Ovary (tissue), 10 donors: ENCODE data around the gene POU1F1. TPM values are rescaled to one million over a fixed set of nuclear protein-coding genes. Genes with fewer than 3 reads are reported as not detected.

Source experiments
- DNase-seq, 5 donors: peaks; one replicate each; pipeline ENCODE4 v3.0.0-alpha.2; 2019 to 2020
- H3K27ac ChIP-seq, 2 donors: fragments of 200-600 bp; one replicate each; pipeline versions ENCODE4 v1.5.1 to v1.8.0; 2019 to 2022
- H3K27me3 ChIP-seq: fragments of 200-600 bp; one replicate; pipeline ENCODE4 v1.8.0; 2022
- H3K36me3 ChIP-seq: fragments of 200-600 bp; sonication (generic); one replicate; pipeline ENCODE4 v1.5.1; 2019
- H3K4me1 ChIP-seq: one replicate; pipeline ENCODE4 v1.8.1; 2013; ENCODE audit warnings: mild to moderate bottlenecking, moderate library complexity; ENCODE audit not compliant: insufficient read depth
- H3K4me3 ChIP-seq: fragments of 200-600 bp; sonication (generic); one replicate; pipeline ENCODE4 v1.5.1; 2017
- H3K9me3 ChIP-seq, 2 donors: fragments of 200-600 bp in 1 of 2; sonication (generic) in 1 of 2; one replicate each; pipeline versions ENCODE4 v1.5.1 to v1.8.1; 2013 to 2019; ENCODE audit warnings: mild to moderate bottlenecking in 1 of 2, moderate library complexity in 1 of 2
- EP300 ChIP-seq: sonication (generic); formaldehyde crosslinking; IDR thresholded peaks from one replicate; pipeline ENCODE4 v1.6.1; 2017; ENCODE audit warnings: antibody characterized with exemption
- POLR2A ChIP-seq: fragments of 450-650 bp; IDR thresholded peaks from one replicate; pipeline ENCODE4 v1.6.1; 2017; ENCODE audit warnings: antibody characterized with exemption, mild to moderate bottlenecking, moderate library complexity
- WGBS, 3 donors: extraction: QIAGEN DNeasy Blood & Tissue Kit in 1 of 3; methylation state at CpG; one replicate each; pipeline versions ENCODE4 v1.1.5 to v1.1.7; 2013 to 2017; 5-methylcytosine and 5-hydroxymethylcytosine counted together
- intact Hi-C, 4 donors: fragments of 100-400 bp; cut with DNase I; formaldehyde crosslinking; loops; one replicate each; pipeline versions ENCODE4 v1.11.0 to v1.15.1; 2022 to 2023
- long read RNA-seq, 3 donors: library from polyadenylated mRNA in 2 of 3; unstranded in 2 of 3; transcript quantifications; one replicate each; pipeline ENCODE4 v2.0.0 and lab custom pipeline, GENCODE V29; 2021 to 2026
- polyA plus RNA-seq, 2 donors: library from polyadenylated mRNA; stranded (reverse); fragments of 200-250 nt in 1 of 2; fragments of 350-450 nt in 1 of 2; fragmentation: Illumina TruSeq in 1 of 2; extraction: RNeasy Lipid Tissue Mini Kit (QIAGEN cat#74804) in 1 of 2; gene quantifications; one replicate each; pipeline ENCODE4 v1.2.3, GENCODE V29; 2013 to 2014
- total RNA-seq, 7 donors: library from RNA; depleted of rRNA in 2 of 7; stranded (reverse); fragments of >200 nt in 2 of 7; fragmentation: NEBNext Ultra II Directional in 3 of 7; extraction: Animal tissue kit (Norgen Biotek cat#: 25700) in 3 of 7; gene quantifications; one replicate each; pipeline versions ENCODE4 v1.1.0 to v1.2.4, GENCODE V29; 2016 to 2023
- TF ChIP-seq, protein P1 (sequence below), 3 donors: fragments of 450-650 bp in 2 of 3; fragments of 200-600 bp in 1 of 3; IDR thresholded peaks; one replicate each; pipeline versions ENCODE4 v1.5.1 to v1.8.0; 2016 to 2022; ENCODE audit warnings: antibody characterized with exemption in 3 of 3, mild to moderate bottlenecking in 1 of 3
- donor health status: DM: no; HTN: no; CAD: no; lungs with moderate emphysema.
- donor health status: DM: no; HTN: no; CAD: no.
- donor health status: Bipolar disorder and iron deficiency.
- donor health status: DM: yes; HTN: yes; CAD: no.
- donor health status: DM: no; HTN: no; CAD: no.
- donor health status: DM: yes; HTN: yes; CAD: no.

POU1F1 gene, protein sequence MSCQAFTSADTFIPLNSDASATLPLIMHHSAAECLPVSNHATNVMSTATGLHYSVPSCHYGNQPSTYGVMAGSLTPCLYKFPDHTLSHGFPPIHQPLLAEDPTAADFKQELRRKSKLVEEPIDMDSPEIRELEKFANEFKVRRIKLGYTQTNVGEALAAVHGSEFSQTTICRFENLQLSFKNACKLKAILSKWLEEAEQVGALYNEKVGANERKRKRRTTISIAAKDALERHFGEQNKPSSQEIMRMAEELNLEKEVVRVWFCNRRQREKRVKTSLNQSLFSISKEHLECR
- total RNA-seq (not detected), polyA plus RNA-seq (not detected)
- long read RNA-seq, donor 1 = 0 reads
- long read RNA-seq, donor 2 = 0 reads
- long read RNA-seq, donor 3 = 0 reads

DNA sequence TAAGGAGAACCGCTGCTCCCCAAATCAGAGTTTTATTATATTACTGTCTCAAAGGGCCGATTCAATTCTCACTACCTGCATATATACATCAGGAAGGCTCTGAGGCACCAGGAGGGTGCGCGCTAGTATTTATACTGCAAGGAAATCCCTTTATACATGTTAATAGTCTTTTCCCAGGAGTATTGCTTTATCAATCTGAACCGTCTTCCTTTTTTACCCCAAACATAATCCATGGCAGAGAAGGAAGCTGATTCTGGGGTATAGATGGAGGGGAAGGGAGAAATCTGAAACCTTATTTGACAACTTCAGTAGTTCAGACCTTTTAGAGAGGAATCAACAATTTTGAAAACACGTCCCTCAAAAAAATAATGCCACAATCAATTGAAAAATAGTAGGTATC is at the start of gene POU1F1:
TSS of gene POU1F1 (minus strand) at position 101 of the 400 bp plus-strand sequence. CDS start 122 bp downstream, outside the sequence.
- Histone ChIP-seq H3K4me3 (no peak within 1 kb of the TSS), H3K27me3 (no peaks in the 10 kb centered on the region), H3K4me1 (no peaks in the 10 kb centered on the region), H3K36me3 (no peaks in the 10 kb centered on the region), H3K27ac (no peak within 1 kb of the TSS), H3K9me3 (no peaks in the 10 kb centered on the region)
- no peak for DNase-seq
- WGBS, 3 donors = 88 to 93% (median 92%) methylated on average over 6 of the region's 6 CpGs
- no peak for TF ChIP-seq POLR2A
- TF ChIP-seq, protein P1, sequence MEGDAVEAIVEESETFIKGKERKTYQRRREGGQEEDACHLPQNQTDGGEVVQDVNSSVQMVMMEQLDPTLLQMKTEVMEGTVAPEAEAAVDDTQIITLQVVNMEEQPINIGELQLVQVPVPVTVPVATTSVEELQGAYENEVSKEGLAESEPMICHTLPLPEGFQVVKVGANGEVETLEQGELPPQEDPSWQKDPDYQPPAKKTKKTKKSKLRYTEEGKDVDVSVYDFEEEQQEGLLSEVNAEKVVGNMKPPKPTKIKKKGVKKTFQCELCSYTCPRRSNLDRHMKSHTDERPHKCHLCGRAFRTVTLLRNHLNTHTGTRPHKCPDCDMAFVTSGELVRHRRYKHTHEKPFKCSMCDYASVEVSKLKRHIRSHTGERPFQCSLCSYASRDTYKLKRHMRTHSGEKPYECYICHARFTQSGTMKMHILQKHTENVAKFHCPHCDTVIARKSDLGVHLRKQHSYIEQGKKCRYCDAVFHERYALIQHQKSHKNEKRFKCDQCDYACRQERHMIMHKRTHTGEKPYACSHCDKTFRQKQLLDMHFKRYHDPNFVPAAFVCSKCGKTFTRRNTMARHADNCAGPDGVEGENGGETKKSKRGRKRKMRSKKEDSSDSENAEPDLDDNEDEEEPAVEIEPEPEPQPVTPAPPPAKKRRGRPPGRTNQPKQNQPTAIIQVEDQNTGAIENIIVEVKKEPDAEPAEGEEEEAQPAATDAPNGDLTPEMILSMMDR (IDR thresholded peaks at IDR 0.05) = no peak
- TF ChIP-seq EP300 = no peak
- intact Hi-C loops = no loop called here

DNA sequence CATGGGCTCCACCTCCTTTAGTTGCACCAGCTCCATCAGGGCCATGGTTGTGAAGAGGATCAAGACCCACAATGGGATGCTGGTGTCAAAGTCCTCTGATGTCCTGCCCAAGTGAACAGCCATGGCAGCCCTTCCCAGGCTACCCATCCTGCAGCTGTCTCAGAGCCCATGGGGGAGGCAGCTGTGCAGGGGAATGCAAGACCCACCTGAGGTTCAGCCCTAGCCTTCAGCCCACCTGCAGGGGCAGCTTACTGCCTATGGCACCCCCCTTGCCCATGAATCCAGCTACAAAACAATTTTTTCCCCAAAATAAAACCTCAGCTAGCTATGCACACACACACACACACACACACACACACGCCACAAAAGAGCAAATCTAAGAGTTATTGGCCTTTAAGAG is 48.2 kb upstream of the POU1F1 start:
- no peak overlapping the region for H3K4me3 ChIP-seq

DNA sequence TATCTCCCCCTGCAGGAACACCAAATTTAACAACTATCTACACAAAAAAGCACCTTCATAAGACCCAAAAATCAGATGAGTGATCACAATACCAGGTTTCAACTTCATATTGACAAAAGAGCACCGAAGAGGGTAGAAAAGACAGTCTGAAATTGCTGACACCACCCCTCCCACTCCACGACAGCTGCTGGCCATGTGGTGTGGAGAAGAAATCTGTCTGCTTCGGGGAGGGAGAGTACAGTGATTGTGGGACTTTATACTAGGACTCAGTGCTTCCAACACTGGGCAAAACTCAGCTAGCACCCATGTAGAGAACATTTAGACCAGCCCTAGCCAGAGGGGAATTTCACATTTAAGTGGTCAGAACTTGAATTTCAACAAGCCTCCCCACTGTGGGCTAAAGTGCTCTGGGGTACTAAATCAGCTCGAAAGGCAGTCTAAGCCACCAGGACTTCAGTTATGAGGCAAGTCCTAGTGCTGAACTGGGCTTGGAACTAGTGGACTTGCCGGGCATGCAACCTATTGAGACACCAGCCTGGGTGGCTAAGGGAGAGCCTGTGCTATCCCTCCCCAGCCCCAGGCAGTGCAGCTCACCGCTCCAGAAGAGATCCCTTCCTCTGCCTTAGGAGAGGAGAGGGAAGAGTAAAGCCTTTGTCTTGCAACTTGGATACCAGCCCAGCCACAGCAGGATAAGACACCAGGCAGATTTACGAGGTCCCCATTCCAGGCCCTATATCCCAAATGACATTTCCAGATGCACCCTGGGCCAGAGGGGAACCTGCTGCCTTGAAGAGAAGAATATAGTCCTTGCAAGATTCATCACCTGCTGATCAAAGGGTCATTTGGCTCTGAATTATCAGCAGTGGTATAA is 44.6 kb upstream of the POU1F1 start:
- H3K4me1 ChIP-seq = no peaks in the 10 kb centered on the region
- no peak overlapping the region for H3K27ac ChIP-seq
- no peaks in the 10 kb centered on the region for H3K9me3 ChIP-seq
- 59 to 83% (median 62%) methylated on average over 7 of the region's 7 CpGs for WGBS, 3 donors
- no peaks in the 10 kb centered on the region for H3K27me3 ChIP-seq
- H3K36me3 ChIP-seq = no peaks in the 10 kb centered on the region
- no peak for DNase-seq
- intact Hi-C loops = no loop called here
- TF ChIP-seq POLR2A = no peak
- TF ChIP-seq, protein P1 (IDR thresholded peaks at IDR 0.05) = no peak
- TF ChIP-seq EP300 = no peak
- H3K4me3 ChIP-seq = no peak overlapping the region

More for the DNA sequence above, 48.2 kb upstream of the POU1F1 start:
- no peaks in the 10 kb centered on the region for H3K36me3 ChIP-seq
- WGBS, 3 donors = 56 to 62% (median 59%) methylated on average over 1 of the region's 1 CpG
- DNase-seq = no peak
- H3K4me1 ChIP-seq = no peaks in the 10 kb centered on the region
- intact Hi-C loops = no loop called here
- H3K27me3 ChIP-seq = no peaks in the 10 kb centered on the region
- TF ChIP-seq POLR2A (no peak), EP300 (no peak)
- TF ChIP-seq, protein P1 (IDR thresholded peaks at IDR 0.05) = no peak
- no peak overlapping the region for H3K27ac ChIP-seq
- H3K9me3 ChIP-seq = no peaks in the 10 kb centered on the region

DNA sequence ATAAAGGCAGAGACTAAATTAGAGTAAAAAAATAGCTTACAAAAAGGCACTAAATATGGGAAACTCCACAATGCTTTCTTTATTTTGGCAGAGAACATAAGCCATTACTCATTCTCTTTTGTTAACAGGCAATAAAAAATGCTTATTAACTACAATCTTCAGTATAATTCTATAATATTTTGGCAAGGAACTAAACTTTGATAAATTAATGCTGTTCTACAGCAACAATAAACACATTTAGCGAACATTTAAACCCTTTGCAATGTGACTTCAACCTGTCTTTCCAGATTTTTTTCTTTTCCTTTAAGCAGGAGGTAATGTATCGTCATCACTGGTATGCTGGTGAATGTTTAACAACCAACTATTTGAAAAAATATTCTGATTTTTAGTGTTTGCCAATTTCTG is 42.2 kb upstream of the POU1F1 start:
- intact Hi-C loops = no loop called here
- no peak for DNase-seq
- Histone ChIP-seq H3K27me3 (no peaks in the 10 kb centered on the region), H3K4me1 (no peaks in the 10 kb centered on the region), H3K9me3 (no peaks in the 10 kb centered on the region), H3K27ac (no peak overlapping the region), H3K36me3 (no peaks in the 10 kb centered on the region), H3K4me3 (no peak overlapping the region)
- WGBS, 3 donors = 25 to 32% (median 28%) methylated on average over 2 of the region's 2 CpGs
- TF ChIP-seq, protein P1 (IDR thresholded peaks at IDR 0.05) = no peak
- no peak for TF ChIP-seq EP300
- no peak for TF ChIP-seq POLR2A
